SK-N-MC (cell line): Measurements from ENCODE around the gene TUBAL3.

ENCODE experiments used
- DNase-seq: peaks from one replicate; pipeline ENCODE4 v3.0.0-alpha.2; 2011; ENCODE audit warnings: low read depth, low spot score
- H3K27ac ChIP-seq: fragments of 200-600 bp; sonication (generic); 2 replicates; pipeline ENCODE4 v1.5.1; 2016; ENCODE audit warnings: mixed run types
- H3K36me3 ChIP-seq: fragments of 200-600 bp; sonication (generic); 2 replicates; pipeline ENCODE4 v1.6.1; 2017; ENCODE audit warnings: antibody characterized with exemption, low read length, mixed read lengths; ENCODE audit not compliant: insufficient read depth
- H3K4me3 ChIP-seq: fragments of 200-600 bp; sonication (generic); 2 replicates; pipeline ENCODE4 v1.5.1; 2016
- H3K9ac ChIP-seq: fragments of 200-600 bp; sonication (generic); 2 replicates; pipeline ENCODE4 v1.8.0; 2017; ENCODE audit warnings: mixed run types, mixed read lengths; ENCODE audit not compliant: insufficient read length
- H3K9me3 ChIP-seq: fragments of 200-600 bp; sonication (generic); 2 replicates; pipeline ENCODE4 v1.6.1; 2017; ENCODE audit warnings: low read depth, mild to moderate bottlenecking, antibody characterized with exemption, low read length, moderate library complexity, mixed read lengths
- EZH2 ChIP-seq: fragments of 200-600 bp; sonication (generic); IDR thresholded peaks from one replicate; pipeline ENCODE4 v1.6.1; 2017; ENCODE audit warnings: antibody characterized with exemption
- FOXP2 ChIP-seq: optimal IDR thresholded peaks from 2 replicates; pipeline ENCODE3; 2011; ENCODE audit warnings: mild to moderate bottlenecking, moderate library complexity; ENCODE audit not compliant: insufficient read depth; ENCODE audit errors: extremely low read length, control extremely low read depth
- POLR2AphosphoS5 ChIP-seq: IDR thresholded peaks from 2 replicates; pipeline ENCODE4 v1.6.1; 2012; ENCODE audit warnings: mild to moderate bottlenecking, low read depth, low read length, borderline replicate concordance

Gene TUBAL3

GRCh38 chr10:5404208-5405041 lies at the start of gene TUBAL3:
TSS of gene TUBAL3 (minus strand) at chr10:5404828. CDS start at chr10:5404792, 36 bp downstream.
- Histone ChIP-seq H3K9ac (no peak within 1 kb of the TSS), H3K27ac (no peak within 1 kb of the TSS), H3K36me3 (no peaks in the 10 kb centered on the region), H3K4me3 (no peak within 1 kb of the TSS), H3K9me3 (no peaks in the 10 kb centered on the region)
- DNase-seq: no peak
- no peak for TF ChIP-seq POLR2AphosphoS5
- no peak for TF ChIP-seq EZH2
- TF ChIP-seq FOXP2: no peak

- TF ChIP-seq FOXP2: no peak
- no peak for TF ChIP-seq POLR2AphosphoS5
- TF ChIP-seq EZH2: no peak
- Histone ChIP-seq H3K4me3 (no peak overlapping the region), H3K36me3 (peaks cover 54% of the 10 kb centered on the region), H3K9ac (no peak overlapping the region), H3K9me3 (no peaks in the 10 kb centered on the region), H3K27ac (no peak overlapping the region)
- no peak for DNase-seq
Observed at GRCh38 chr10:5453749-5454489, 49.3 kb upstream of the TUBAL3 start.

GRCh38 chr10:5450605-5451384 lies 46.2 kb upstream of the TUBAL3 start:
- TF ChIP-seq POLR2AphosphoS5: no peak
- peaks cover 40% of the 10 kb centered on the region for H3K36me3 ChIP-seq
- no peak overlapping the region for H3K9ac ChIP-seq
- H3K4me3 ChIP-seq: no peak overlapping the region
- no peak overlapping the region for H3K27ac ChIP-seq
- no peak for DNase-seq
- H3K9me3 ChIP-seq: no peaks in the 10 kb centered on the region

GRCh38 chr10:5449823-5450222 lies 45.2 kb upstream of the TUBAL3 start:
- no peak for DNase-seq
- no peak overlapping the region for H3K9ac ChIP-seq

GRCh38 chr10:5449227-5449626 lies 44.6 kb upstream of the TUBAL3 start:
- no peak overlapping the region for H3K4me3 ChIP-seq
- H3K36me3 ChIP-seq: peaks cover 24% of the 10 kb centered on the region
- no peak overlapping the region for H3K9ac ChIP-seq
- no peak for DNase-seq
- H3K27ac ChIP-seq: no peak overlapping the region
- no peaks in the 10 kb centered on the region for H3K9me3 ChIP-seq
- TF ChIP-seq POLR2AphosphoS5 (no peak), EZH2 (no peak)

More at GRCh38 chr10:5449823-5450222, 45.2 kb upstream of the TUBAL3 start:
- Histone ChIP-seq H3K4me3 (no peak overlapping the region), H3K36me3 (peaks cover 30% of the 10 kb centered on the region), H3K9me3 (no peaks in the 10 kb centered on the region), H3K27ac (no peak overlapping the region)
- TF ChIP-seq EZH2 (no peak), POLR2AphosphoS5 (no peak), FOXP2 (no peak)

GRCh38 chr10:5448333-5449001 lies 43.8 kb upstream of the TUBAL3 start:
- Histone ChIP-seq H3K4me3 (peak overlapping the region; percentile 82), H3K9me3 (no peaks in the 10 kb centered on the region), H3K27ac (no peak overlapping the region), H3K9ac (no peak overlapping the region), H3K36me3 (peaks cover 16% of the 10 kb centered on the region)
- DNase-seq: no peak
- TF ChIP-seq EZH2: no peak

GRCh38 chr10:5447611-5448071 lies 43.0 kb upstream of the TUBAL3 start:
- Histone ChIP-seq H3K9me3 (no peaks in the 10 kb centered on the region), H3K9ac (peak overlapping the region; percentile 45), H3K4me3 (peak overlapping the region; percentile 82), H3K27ac (no peak overlapping the region), H3K36me3 (peaks cover 8% of the 10 kb centered on the region)
- no peak for TF ChIP-seq POLR2AphosphoS5
- TF ChIP-seq EZH2: no peak
- no peak for TF ChIP-seq FOXP2
- DNase-seq: no peak

GRCh38 chr10:5447056-5447455 lies 42.4 kb upstream of the TUBAL3 start:
- peak overlapping the region; percentile 82 for H3K4me3 ChIP-seq
- DNase-seq: no peak

More at GRCh38 chr10:5447056-5447455, 42.4 kb upstream of the TUBAL3 start:
- H3K9ac ChIP-seq: peak overlapping the region; percentile 78
- H3K27ac ChIP-seq: no peak overlapping the region
- H3K9me3 ChIP-seq: no peaks in the 10 kb centered on the region
- TF ChIP-seq POLR2AphosphoS5 (no peak), EZH2 (no peak), FOXP2 (no peak)
- peaks cover 2% of the 10 kb centered on the region for H3K36me3 ChIP-seq
